Neural progenitor cell (in vitro differentiated cells): ENCODE data around the gene INCA1. TPM values are rescaled to one million over a fixed set of nuclear protein-coding genes. Genes with fewer than 3 reads are reported as not detected.

ENCODE experiments used
- DNase-seq: peaks from one replicate; pipeline ENCODE4 v3.0.0-alpha.2; 2016; ENCODE audit warnings: low spot score
- H2AFZ ChIP-seq: fragments of 200-600 bp; sonication (generic); replicated peaks from 2 replicates; pipeline ENCODE4 v1.6.1; 2016; ENCODE audit warnings: antibody characterized with exemption
- H3F3A ChIP-seq: fragments of 200-600 bp; sonication (generic); 2 replicates; pipeline ENCODE4 v1.6.1; 2016; ENCODE audit warnings: antibody characterized with exemption, low read depth
- H3K27ac ChIP-seq: fragments of 200-600 bp; sonication (generic); 2 replicates; pipeline ENCODE4 v1.5.1; 2016; ENCODE audit warnings: mild to moderate bottlenecking
- H3K27me3 ChIP-seq: fragments of 200-600 bp; sonication (generic); 2 replicates; pipeline ENCODE4 v1.6.1; 2016; ENCODE audit warnings: mild to moderate bottlenecking, moderate library complexity
- H3K36me3 ChIP-seq: fragments of 200-600 bp; sonication (generic); 2 replicates; pipeline ENCODE4 v1.5.1; 2016
- H3K4me1 ChIP-seq: fragments of 200-600 bp; sonication (generic); 2 replicates; pipeline ENCODE4 v1.6.1; 2016; ENCODE audit warnings: mixed run types
- H3K4me2 ChIP-seq: fragments of 200-600 bp; sonication (generic); 2 replicates; pipeline ENCODE4 v1.6.1; 2016
- H3K4me3 ChIP-seq: fragments of 200-600 bp; sonication (generic); 2 replicates; pipeline ENCODE4 v1.5.1; 2016
- H3K79me2 ChIP-seq: fragments of 200-600 bp; sonication (generic); 2 replicates; pipeline ENCODE4 v1.6.1; 2016; ENCODE audit warnings: low read depth
- H3K9ac ChIP-seq: fragments of 200-600 bp; sonication (generic); 2 replicates; pipeline ENCODE4 v1.6.1; 2016
- H3K9me3 ChIP-seq: fragments of 200-600 bp; sonication (generic); 2 replicates; pipeline ENCODE4 v1.5.1; 2016; ENCODE audit warnings: low read depth
- H4K20me1 ChIP-seq: fragments of 200-600 bp; sonication (generic); 2 replicates; pipeline ENCODE4 v1.6.1; 2016; ENCODE audit warnings: low read depth
- H3K27ac Mint-ChIP-seq: 3 replicates; pipeline ENCODE4 v1.8.0; 2021; ENCODE audit warnings: mixed read lengths
- H3K27me3 Mint-ChIP-seq: 2 replicates; pipeline ENCODE4 v1.8.0; 2022; ENCODE audit warnings: low read depth, mild to moderate bottlenecking, inconsistent platforms, moderate library complexity, mixed read lengths; ENCODE audit not compliant: insufficient read depth
- H3K36me3 Mint-ChIP-seq: 3 replicates; pipeline ENCODE4 v1.8.0; 2021; ENCODE audit warnings: mixed read lengths
- H3K4me1 Mint-ChIP-seq: 3 replicates; pipeline ENCODE4 v1.8.0; 2021; ENCODE audit warnings: mixed read lengths
- H3K4me3 Mint-ChIP-seq: 3 replicates; pipeline ENCODE4 v1.8.0; 2021; ENCODE audit warnings: mild to moderate bottlenecking, moderate library complexity, mixed read lengths
- H3K9me3 Mint-ChIP-seq: 3 replicates; pipeline ENCODE4 v1.8.0; 2020; ENCODE audit warnings: mixed read lengths
- CTCF ChIP-seq: fragments of 200-600 bp; sonication (generic); IDR thresholded peaks from 2 replicates; pipeline ENCODE4 v1.5.1; 2017; ENCODE audit warnings: antibody characterized with exemption, mild to moderate bottlenecking
- EZH2 ChIP-seq: fragments of 200-600 bp; sonication (generic); IDR thresholded peaks from 2 replicates; pipeline ENCODE4 v1.6.1; 2017; ENCODE audit warnings: antibody characterized with exemption, mild to moderate bottlenecking, moderate library complexity
- EZH2phosphoT487 ChIP-seq: fragments of 200-600 bp; sonication (generic); IDR thresholded peaks from 2 replicates; pipeline ENCODE4 v1.6.1; 2017; ENCODE audit warnings: antibody characterized with exemption
- total RNA-seq: library from RNA; depleted of rRNA; stranded (reverse); fragments of >200 nt; gene quantifications from 2 replicates; pipeline ENCODE4 v1.2.3, GENCODE V29; 2015; ENCODE audit warnings: low replicate concordance

The INCA1 gene
- total RNA-seq, 1 donor from 2014 or later, result 0.52 TPM

- H3K36me3 Mint-ChIP-seq, result peaks cover 24% of the 10 kb centered on the region
- H3K4me1 Mint-ChIP-seq, result peaks cover 41% of the 10 kb centered on the region
- H3K27ac Mint-ChIP-seq, result peak overlapping the region; percentile 88
- Histone ChIP-seq H3K9ac (peak overlapping the region; percentile 62), H3K9me3 (no peaks in the 10 kb centered on the region), H3K27me3 (no peaks in the 10 kb centered on the region), H3K36me3 (no peaks in the 10 kb centered on the region), H4K20me1 (peaks cover 42% of the 10 kb centered on the region), H3F3A (peaks cover 89% of the 10 kb centered on the region), H3K4me3 (peak overlapping the region; percentile 77), H2AFZ (no peak overlapping the region), H3K4me1 (peaks cover 20% of the 10 kb centered on the region), H3K79me2 (peaks cover 67% of the 10 kb centered on the region), H3K4me2 (peak overlapping the region; percentile 87), H3K27ac (peak overlapping the region; percentile 71)
- H3K9me3 Mint-ChIP-seq, result no peaks in the 10 kb centered on the region
- TF ChIP-seq CTCF (no peak), EZH2 (no peak), EZH2phosphoT487 (no peak)
- DNase-seq, result peak; percentile 44
- peaks cover 17% of the 10 kb centered on the region for H3K27me3 Mint-ChIP-seq
- H3K4me3 Mint-ChIP-seq, result peak overlapping the region; percentile 93
Measured at GRCh38 chr17:4947010-4947410, 50.3 kb downstream of the INCA1 start.

DNA sequence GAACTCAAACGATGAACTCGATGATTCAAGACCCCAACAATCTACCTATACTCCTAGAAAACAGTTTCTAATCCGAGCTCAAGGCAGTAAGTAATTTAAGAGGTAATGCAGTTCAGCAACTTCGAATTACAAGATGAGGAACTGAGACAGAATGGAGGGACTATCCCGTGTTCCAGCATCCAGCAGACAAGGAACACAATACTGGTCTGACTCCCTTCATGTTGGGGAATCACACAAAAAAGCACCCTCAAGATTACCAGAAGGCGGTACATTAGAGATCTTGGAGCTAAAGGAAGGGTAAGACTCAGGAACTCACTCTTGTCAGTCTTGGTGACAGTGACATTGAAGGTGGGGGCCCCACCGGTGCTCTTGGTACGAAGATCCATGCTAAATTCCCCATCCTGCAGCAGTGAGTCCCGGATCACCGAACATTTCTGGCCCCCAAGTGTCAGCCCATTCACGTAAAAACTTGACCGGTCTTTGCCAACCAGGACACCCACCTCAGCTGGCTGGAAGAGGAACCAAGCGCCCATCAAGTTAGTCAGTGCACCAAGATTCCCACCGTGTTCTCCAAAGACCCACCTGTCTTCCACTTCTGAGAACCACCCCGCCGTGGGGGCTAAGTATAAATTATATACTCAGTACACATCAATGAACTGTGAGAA, 50.9 kb downstream of the INCA1 start:
- TF ChIP-seq EZH2 (no peak), CTCF (no peak), EZH2phosphoT487 (no peak)
- Mint-ChIP-seq H3K27ac (peak overlapping the region; percentile 88), H3K36me3 (peaks cover 27% of the 10 kb centered on the region), H3K9me3 (no peaks in the 10 kb centered on the region), H3K4me3 (peak overlapping the region; percentile 93), H3K4me1 (peaks cover 41% of the 10 kb centered on the region), H3K27me3 (peaks cover 13% of the 10 kb centered on the region)
- DNase-seq, result no peak
- no peaks in the 10 kb centered on the region for H3K36me3 ChIP-seq
- peak overlapping the region; percentile 77 for H3K4me3 ChIP-seq
- H3F3A ChIP-seq, result peaks cover 89% of the 10 kb centered on the region
- H3K4me1 ChIP-seq, result peaks cover 16% of the 10 kb centered on the region
- peak overlapping the region; percentile 34 for H3K27ac ChIP-seq
- H3K27me3 ChIP-seq, result no peaks in the 10 kb centered on the region
- H3K9ac ChIP-seq, result peak overlapping the region; percentile 62
- H4K20me1 ChIP-seq, result peaks cover 47% of the 10 kb centered on the region
- peak overlapping the region; percentile 87 for H3K4me2 ChIP-seq
- H2AFZ ChIP-seq, result no peak overlapping the region
- H3K79me2 ChIP-seq, result peaks cover 70% of the 10 kb centered on the region
- H3K9me3 ChIP-seq, result no peaks in the 10 kb centered on the region

GRCh38 chr17:4945944-4946280, 51.4 kb downstream of the INCA1 start:
- peaks cover 74% of the 10 kb centered on the region for H3K79me2 ChIP-seq
- peaks cover 16% of the 10 kb centered on the region for H3K4me1 ChIP-seq
- peak overlapping the region; percentile 93 for H3K4me3 Mint-ChIP-seq
- H3K4me2 ChIP-seq, result peak overlapping the region; percentile 87
- no peak overlapping the region for H2AFZ ChIP-seq
- no peaks in the 10 kb centered on the region for H3K9me3 Mint-ChIP-seq
- H3F3A ChIP-seq, result peaks cover 89% of the 10 kb centered on the region
- H3K4me1 Mint-ChIP-seq, result peaks cover 41% of the 10 kb centered on the region
- no peak overlapping the region for H3K27ac ChIP-seq
- no peaks in the 10 kb centered on the region for H3K27me3 ChIP-seq
- peaks cover 27% of the 10 kb centered on the region for H3K36me3 Mint-ChIP-seq
- no peaks in the 10 kb centered on the region for H3K36me3 ChIP-seq
- H3K9me3 ChIP-seq, result no peaks in the 10 kb centered on the region
- TF ChIP-seq CTCF (no peak), EZH2phosphoT487 (no peak), EZH2 (no peak)
- no peak overlapping the region for H3K4me3 ChIP-seq
- no peak overlapping the region for H3K27ac Mint-ChIP-seq
- H3K9ac ChIP-seq, result peak overlapping the region; percentile 62
- DNase-seq, result no peak
- H4K20me1 ChIP-seq, result peaks cover 53% of the 10 kb centered on the region
- H3K27me3 Mint-ChIP-seq, result peaks cover 13% of the 10 kb centered on the region
